ENCODE data around the gene UST. TPM values are rescaled to one million over a fixed set of nuclear protein-coding genes. Genes with fewer than 3 reads are reported as not detected.

The UST gene
- polyA plus RNA-seq, 1 donor (not counting 4 experiments of a cell fraction or from before 2014, with no cell fraction given), result 6.1 TPM

DNA sequence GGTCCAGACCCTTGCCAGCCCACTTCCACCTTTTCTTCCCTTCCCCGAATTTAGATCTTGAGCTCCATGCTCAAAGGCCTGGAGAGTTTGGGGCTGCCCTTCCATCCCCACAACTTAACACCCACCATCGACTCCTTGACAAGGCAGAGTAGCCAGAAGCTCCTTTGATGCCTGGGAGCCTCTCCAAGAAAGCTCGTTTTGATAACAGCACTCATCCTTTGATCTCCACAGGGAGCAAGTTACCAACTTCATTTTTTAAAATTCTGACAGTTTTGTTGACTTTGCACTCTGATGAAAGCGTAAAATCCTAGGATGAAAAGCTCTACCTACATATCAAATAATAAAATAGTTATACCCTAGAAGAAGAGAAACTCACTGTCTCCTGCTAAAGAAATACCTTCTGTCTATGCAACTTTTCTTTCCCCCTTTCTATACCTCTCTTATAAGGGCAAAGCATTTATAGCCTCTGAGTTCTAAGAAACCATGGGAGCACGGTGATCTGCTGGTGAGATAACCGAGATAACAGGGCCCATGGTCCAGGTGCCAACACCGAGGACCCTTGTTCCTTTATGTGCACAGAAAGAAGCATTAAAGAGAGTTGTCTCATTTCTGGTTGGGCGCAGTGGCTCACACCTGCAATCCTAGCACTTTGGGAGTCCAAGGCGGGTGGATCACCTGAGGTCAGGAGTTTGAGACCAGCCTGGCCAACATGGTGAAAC, 134.9 kb downstream of the UST start:
- Histone ChIP-seq H3K9ac (ENCODE audit: control insufficient read depth, extremely low read depth, insufficient read depth, low read length) (no peak overlapping the region), H2AFZ (ENCODE audit: control insufficient read depth, low read length) (no peak overlapping the region), H3K27ac (ENCODE audit: control insufficient read depth, insufficient read depth, low read length) (no peak overlapping the region), H3K9me3 (ENCODE audit: control insufficient read depth, low read depth, low read length) (no peaks in the 10 kb centered on the region), H3K27me3 (ENCODE audit: control insufficient read depth, extremely low read depth, insufficient read depth, low read length) (no peaks in the 10 kb centered on the region), H3K79me2 (ENCODE audit: control insufficient read depth, insufficient read depth, low read length) (no peaks in the 10 kb centered on the region), H3K36me3 (ENCODE audit: control insufficient read depth in 2 of 2, extremely low read depth in 1 of 2, insufficient read depth in 2 of 2, low read length in 2 of 2) (no peaks in the 10 kb centered on the region), H3K4me3 (ENCODE audit: control insufficient read depth in 2 of 3, extremely low read depth in 1 of 3, insufficient read depth in 2 of 3, low read depth in 1 of 3, low read length in 3 of 3) (no peak overlapping the region), H4K20me1 (ENCODE audit: control insufficient read depth, extremely low read depth, insufficient read depth, low read length) (no peaks in the 10 kb centered on the region), H3K9me1 (ENCODE audit: control insufficient read depth, extremely low read depth, insufficient read depth, low read length) (no peaks in the 10 kb centered on the region), H3K4me2 (ENCODE audit: control insufficient read depth, extremely low read depth, insufficient read depth, low read depth, low read length) (no peak overlapping the region), H3K4me1 (ENCODE audit: control insufficient read depth, extremely low read depth, insufficient read depth, low read length) (peaks cover 18% of the 10 kb centered on the region)
- DNase-seq (ENCODE audit: low read depth, low spot score), result no peak
- no peak for TF ChIP-seq CTCF (optimal IDR thresholded peaks at IDR 0.05 in 1 of 3, IDR thresholded peaks at IDR 0.05 in 1 of 3, conservative IDR thresholded peaks at IDR 0.05 in 1 of 3; ENCODE audit: extremely low read depth in 1 of 3, insufficient read depth in 2 of 3, low read length in 3 of 3)
- no peak for TF ChIP-seq EZH2 (IDR thresholded peaks at IDR 0.05; ENCODE audit: low read length)
- dilution Hi-C loops (cut with MboI; ENCODE audit: extremely low pct_ligation_motif_present, low sequenced_read_pairs), result no loop called here
- FAIRE-seq, result no peak

- Histone ChIP-seq H3K4me3 (ENCODE audit: control insufficient read depth in 2 of 3, extremely low read depth in 1 of 3, insufficient read depth in 2 of 3, low read depth in 1 of 3, low read length in 3 of 3) (no peak overlapping the region), H2AFZ (ENCODE audit: control insufficient read depth, low read length) (no peak overlapping the region), H3K9ac (ENCODE audit: control insufficient read depth, extremely low read depth, insufficient read depth, low read length) (no peak overlapping the region), H3K79me2 (ENCODE audit: control insufficient read depth, insufficient read depth, low read length) (no peaks in the 10 kb centered on the region), H3K36me3 (ENCODE audit: control insufficient read depth in 2 of 2, extremely low read depth in 1 of 2, insufficient read depth in 2 of 2, low read length in 2 of 2) (no peaks in the 10 kb centered on the region), H3K4me2 (ENCODE audit: control insufficient read depth, extremely low read depth, insufficient read depth, low read depth, low read length) (no peak overlapping the region), H3K27ac (ENCODE audit: control insufficient read depth, insufficient read depth, low read length) (no peak overlapping the region), H3K9me1 (ENCODE audit: control insufficient read depth, extremely low read depth, insufficient read depth, low read length) (no peaks in the 10 kb centered on the region), H3K4me1 (ENCODE audit: control insufficient read depth, extremely low read depth, insufficient read depth, low read length) (peaks cover 27% of the 10 kb centered on the region), H3K9me3 (ENCODE audit: control insufficient read depth, low read depth, low read length) (no peaks in the 10 kb centered on the region), H4K20me1 (ENCODE audit: control insufficient read depth, extremely low read depth, insufficient read depth, low read length) (no peaks in the 10 kb centered on the region), H3K27me3 (ENCODE audit: control insufficient read depth, extremely low read depth, insufficient read depth, low read length) (no peaks in the 10 kb centered on the region)
- no peak for DNase-seq (ENCODE audit: low read depth, low spot score)
- FAIRE-seq, result no peak
- TF ChIP-seq EZH2 (IDR thresholded peaks at IDR 0.05; ENCODE audit: low read length) (no peak), CTCF (optimal IDR thresholded peaks at IDR 0.05 in 1 of 3, IDR thresholded peaks at IDR 0.05 in 1 of 3, conservative IDR thresholded peaks at IDR 0.05 in 1 of 3; ENCODE audit: extremely low read depth in 1 of 3, insufficient read depth in 2 of 3, low read length in 3 of 3) (no peak)
- dilution Hi-C loops (cut with MboI; ENCODE audit: extremely low pct_ligation_motif_present, low sequenced_read_pairs), result no loop called here
Observed at GRCh38 chr6:148883270-148883669, 136.4 kb downstream of the UST start.
